A172 (cell line): ENCODE measurements around the gene GRAMD4. TPM values are rescaled to one million over a fixed set of nuclear protein-coding genes. Genes with fewer than 3 reads are reported as not detected.
A peak's percentile ranks its signal among the peaks of the same experiment; 100 is the strongest.

ENCODE experiments used
- DNase-seq: peaks from one replicate; pipeline ENCODE4 v3.0.0-alpha.2; 2015; ENCODE audit warnings: low spot score
- total RNA-seq: library from RNA; depleted of rRNA; stranded (reverse); fragments of >200 nt; shearing (Covaris generic); gene quantifications from 2 replicates; pipeline ENCODE4 v1.2.3, GENCODE V29; 2014

GRAMD4 gene
- total RNA-seq, 1 experiment from 2014 or later = 106 TPM

- DNase-seq = no peak
Measured at GRCh38 chr22:46582281-46582933, 37.8 kb upstream of the GRAMD4 start.

DNA sequence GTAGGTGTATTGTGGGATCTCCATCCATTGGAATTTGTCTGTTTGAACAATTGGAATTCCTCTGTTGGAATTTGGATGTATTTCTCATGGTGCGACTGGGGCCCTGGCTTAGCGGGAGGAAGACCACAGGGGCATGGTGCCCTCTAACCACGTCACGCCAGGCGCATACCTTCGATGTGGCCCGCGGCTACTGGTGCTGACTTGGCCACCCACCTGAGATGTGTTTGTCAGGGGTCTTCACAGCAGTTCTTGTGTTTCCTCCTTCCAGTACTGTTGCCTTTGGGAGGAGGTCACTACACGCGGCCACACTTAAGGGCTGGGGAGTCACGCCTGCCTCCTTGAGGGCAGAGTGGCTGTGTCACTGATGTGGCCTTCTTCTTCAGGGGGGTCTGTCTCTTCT is 36.6 kb upstream of the GRAMD4 start:
- no peak for DNase-seq

DNA sequence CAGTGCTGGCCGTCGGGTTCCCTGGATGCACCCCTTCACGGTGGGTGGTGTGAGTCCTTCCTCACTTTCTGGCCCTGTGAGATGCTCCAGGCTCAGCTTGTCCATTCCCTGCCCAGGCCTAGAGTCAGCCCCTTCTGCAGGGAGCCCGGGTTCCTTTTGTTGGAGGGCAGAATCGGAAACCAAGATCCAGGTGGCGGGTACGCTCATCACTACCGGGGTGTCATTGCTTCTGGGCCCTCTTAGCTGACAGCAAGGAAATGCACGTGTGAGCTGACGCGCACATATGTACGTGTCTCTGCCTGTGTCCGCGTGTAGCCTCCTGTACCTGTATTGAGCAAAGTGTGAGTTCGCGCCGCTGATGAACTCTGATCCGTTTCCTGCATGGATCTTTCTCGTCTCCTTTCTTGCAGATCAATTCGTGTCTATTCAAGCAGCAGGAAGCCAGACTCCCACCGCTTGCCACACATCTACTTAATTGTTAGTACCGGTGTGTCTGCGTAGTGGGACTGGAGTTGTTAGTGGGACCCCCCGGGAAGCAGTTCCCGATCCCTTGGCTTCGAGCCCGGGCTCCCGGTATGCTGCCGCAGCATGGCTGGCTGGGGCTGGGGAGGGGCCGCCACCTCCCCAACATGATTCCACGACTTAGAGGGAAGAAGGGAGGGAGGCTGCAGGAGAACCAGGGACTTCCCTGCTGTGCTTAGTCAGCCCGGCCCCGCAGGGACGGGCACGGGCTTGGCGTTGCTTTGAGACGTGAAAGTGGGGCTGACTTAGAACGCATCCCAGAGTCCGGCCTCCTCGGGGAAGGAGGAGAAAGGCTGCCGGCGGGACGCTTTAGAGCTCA is 35.9 kb upstream of the GRAMD4 start:
- DNase-seq = peak; percentile 35

DNA sequence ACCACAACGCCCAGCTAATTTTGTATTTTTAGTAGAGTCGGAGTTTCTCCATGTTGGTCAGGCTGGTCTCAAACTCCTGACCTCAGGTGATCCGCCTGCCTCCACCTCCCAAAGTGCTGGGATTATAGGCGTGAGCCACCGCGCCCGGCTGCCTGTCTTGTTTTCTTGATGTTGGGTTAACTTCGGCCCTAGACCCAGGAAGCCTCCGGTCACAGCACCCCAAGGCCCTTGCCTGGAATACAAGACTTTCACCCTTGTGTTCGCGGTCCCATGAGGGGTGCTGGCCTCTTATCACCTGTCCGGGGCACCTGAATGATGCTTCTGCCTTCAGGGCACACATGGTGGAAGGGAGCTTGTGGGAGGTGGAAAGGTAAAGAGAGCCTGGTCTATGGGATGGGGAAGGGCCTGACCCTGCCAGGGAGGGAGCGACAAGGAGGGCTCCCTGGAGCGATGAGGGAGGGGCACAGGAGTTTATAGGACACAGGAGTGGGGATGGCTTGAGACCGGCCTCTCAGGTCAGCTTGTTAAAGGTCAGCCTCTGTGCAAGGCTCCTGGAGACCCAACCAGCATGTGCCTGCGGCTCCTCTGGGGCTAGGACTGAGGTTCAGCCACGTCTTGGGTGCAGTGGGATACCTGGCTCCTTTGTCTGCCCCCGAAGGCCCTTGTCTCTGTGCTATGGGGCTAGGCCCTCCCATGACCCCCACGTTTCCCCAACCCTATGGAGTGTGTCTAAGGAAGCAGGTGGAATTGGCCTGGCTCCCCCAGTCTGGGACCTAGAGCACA is 34.7 kb upstream of the GRAMD4 start:
- no peak for DNase-seq

DNA sequence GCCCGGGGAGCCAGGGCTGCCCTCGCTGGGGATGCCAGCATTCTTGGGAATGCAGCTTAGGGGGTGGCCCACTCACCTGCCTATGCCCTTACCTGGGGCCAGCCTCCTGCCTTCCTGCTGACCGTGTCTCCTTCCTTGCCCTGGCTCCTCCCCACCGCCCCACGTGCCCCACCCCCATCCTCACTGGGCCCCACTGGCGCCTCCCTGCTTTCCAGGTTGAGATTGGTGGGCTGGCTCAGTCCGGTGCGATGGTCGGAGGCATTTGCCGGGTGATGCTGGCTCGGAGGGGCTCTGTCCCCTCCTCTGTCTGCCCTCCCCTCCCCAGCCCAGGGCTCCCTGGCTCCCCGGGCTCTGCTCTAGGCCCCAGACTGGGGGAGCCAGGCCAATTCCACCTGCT is 34.1 kb upstream of the GRAMD4 start:
- DNase-seq = no peak

DNA sequence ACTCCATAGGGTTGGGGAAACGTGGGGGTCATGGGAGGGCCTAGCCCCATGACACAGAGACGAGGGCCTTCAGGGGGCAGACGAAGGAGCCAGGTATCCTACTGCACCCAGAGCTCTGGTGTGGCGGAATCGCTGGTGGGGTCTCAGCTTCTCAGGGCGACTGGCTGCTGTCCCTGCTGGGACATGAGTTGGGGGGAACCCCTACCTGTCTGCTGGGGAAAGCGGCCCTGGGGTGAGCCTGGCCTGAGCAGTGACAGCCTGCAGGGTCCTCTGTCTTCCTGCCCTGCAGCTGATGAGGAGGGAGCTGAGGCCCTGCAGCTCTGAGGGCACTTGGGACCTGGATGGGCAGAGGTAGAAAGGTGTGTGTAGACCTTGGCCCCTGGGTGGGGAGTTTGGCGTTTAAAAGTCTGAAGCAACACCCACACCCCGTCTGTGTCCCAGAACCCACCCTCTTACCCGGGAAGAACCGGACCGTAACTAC is 33.6 kb upstream of the GRAMD4 start:
- DNase-seq = no peak

GRCh38 chr22:46587061-46587460 is 33.1 kb upstream of the GRAMD4 start:
- DNase-seq = no peak

GRCh38 chr22:46587492-46588278 is 32.5 kb upstream of the GRAMD4 start:
- no peak for DNase-seq

GRCh38 chr22:46588279-46589140 is 31.7 kb upstream of the GRAMD4 start:
- no peak for DNase-seq

DNA sequence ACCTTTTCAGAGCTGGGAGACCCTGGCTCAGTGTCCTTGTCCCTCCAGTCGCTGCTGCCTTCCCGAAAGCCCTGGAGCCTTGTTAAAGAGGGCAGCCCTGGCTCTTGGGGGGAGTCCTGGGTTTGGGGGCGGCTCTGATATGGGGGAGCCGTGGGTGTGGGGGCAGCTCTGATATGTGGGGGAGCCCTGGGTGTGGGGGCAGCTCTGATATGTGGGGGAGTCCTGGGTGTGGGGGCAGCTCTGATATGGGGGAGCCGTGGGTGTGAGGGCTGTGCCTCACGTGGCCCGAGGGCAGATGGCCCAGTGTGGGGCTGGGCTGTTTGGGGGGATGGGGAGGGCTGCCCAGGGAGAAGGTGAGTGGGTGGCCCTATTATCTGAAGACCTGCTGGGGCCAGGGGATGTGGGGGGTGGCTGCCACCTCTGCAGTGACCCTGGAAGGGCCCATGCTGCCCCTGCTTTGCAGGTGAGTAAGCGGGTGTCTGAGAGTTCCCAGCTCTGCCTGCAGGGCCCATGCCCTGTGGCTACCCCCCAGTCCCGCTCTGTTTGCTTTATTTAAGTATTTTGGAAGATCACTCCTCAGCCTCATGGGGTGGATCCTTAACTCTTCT is 30.9 kb upstream of the GRAMD4 start:
- no peak for DNase-seq

GRCh38 chr22:46589871-46590271 is 30.3 kb upstream of the GRAMD4 start:
- no peak for DNase-seq

GRCh38 chr22:46590334-46590733 is 29.9 kb upstream of the GRAMD4 start:
- DNase-seq = no peak

- DNase-seq = no peak
Measured at GRCh38 chr22:46591930-46592329, 28.3 kb upstream of the GRAMD4 start.

GRCh38 chr22:46592390-46592872 is 27.8 kb upstream of the GRAMD4 start:
- DNase-seq = peak; percentile 77

DNA sequence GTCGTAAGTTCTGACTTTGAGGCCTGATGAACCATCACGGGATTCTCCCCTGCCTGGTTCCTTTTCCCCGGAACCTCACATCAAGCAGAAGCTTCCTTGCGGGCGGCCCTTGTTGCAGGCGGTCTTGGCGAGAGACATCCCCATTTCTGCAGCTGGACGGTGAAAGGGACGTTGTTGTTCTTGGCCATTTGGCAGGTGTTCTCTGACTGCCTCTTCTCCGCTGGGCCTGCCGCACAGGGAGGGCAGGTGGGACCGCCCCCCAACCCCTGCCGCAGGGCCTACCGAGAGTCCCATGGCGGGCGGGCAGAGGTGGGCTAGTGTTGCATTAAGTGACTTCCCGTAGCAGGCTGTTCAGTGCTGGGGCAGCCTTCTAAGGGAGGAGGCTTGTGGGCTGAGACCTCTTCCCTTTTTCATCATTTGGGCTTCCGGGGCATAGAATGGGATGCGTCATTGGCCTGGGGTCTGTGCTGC is 26.9 kb upstream of the GRAMD4 start:
- DNase-seq = no peak

GRCh38 chr22:46593996-46594946 is 25.9 kb upstream of the GRAMD4 start:
- DNase-seq = no peak

GRCh38 chr22:46594947-46595298 is 25.3 kb upstream of the GRAMD4 start:
- no peak for DNase-seq

DNA sequence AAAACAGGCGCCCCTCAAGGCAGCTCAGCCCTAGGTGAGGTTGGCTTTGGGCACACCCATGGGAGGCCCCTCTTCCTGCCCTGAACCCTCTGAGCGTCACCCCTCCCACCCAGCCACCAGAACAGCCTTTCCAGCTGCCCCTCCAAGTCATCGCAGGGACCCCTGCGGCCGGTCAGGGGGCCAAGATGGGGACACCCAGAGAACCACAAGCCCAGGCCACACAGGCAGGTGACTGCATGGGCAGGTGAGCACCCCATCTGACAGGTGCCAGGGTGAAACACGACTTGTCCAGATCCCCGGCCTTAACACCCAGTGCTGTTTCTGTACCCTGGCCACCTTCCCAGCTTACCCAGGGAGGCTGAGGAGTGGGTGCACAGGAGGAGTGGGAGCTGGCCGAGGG is 24.6 kb upstream of the GRAMD4 start:
- no peak for DNase-seq

DNA sequence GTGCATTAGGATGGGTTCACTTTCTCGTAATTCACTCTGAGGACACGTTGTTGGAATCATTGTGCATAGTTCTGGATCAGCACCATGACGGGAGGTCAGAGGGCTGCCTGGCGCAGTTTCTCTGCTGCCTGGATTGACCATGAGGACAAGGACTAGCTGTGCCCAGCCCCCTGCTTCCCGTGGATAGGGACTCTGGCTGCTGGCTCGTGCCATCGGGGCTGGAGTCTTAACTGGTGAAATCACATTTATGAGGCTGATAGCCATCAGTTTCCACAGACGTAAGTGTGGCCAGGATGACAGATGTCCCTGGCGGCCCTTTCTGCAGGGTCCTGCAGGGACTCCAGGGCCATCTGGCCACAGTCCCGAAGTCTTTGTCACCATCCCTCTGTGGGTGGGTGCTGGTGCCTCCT is 24.1 kb upstream of the GRAMD4 start:
- DNase-seq = no peak
